Nephron progenitor cell (in vitro differentiated cells): ENCODE measurements around the gene GFOD1.
"Not testable (repeated sequence)": the region's sequence is repeated elsewhere in the genome, so short reads cannot be mapped to it uniquely, and the experiment has no call there.

Source experiments
- DNase-seq: peaks from one replicate; pipeline ENCODE4 v3.0.0; 2021
- H3K27ac Mint-ChIP-seq: 2 replicates; pipeline ENCODE4 v1.8.0; 2021; ENCODE audit warnings: mild to moderate bottlenecking, moderate library complexity, mixed read lengths
- H3K27me3 Mint-ChIP-seq: 2 replicates; pipeline ENCODE4 v1.8.0; 2021; ENCODE audit warnings: mild to moderate bottlenecking, low read depth, mixed read lengths; ENCODE audit not compliant: poor library complexity
- H3K36me3 Mint-ChIP-seq: 2 replicates; pipeline ENCODE4 v1.8.0; 2021; ENCODE audit warnings: low read depth, mixed read lengths
- H3K4me1 Mint-ChIP-seq: 2 replicates; pipeline ENCODE4 v1.8.0; 2021; ENCODE audit warnings: mixed read lengths
- H3K4me3 Mint-ChIP-seq: 2 replicates; pipeline ENCODE4 v1.8.0; 2021; ENCODE audit warnings: mild to moderate bottlenecking, moderate library complexity, mixed read lengths
- H3K9me3 Mint-ChIP-seq: 2 replicates; pipeline ENCODE4 v1.8.0; 2021; ENCODE audit warnings: mild to moderate bottlenecking, moderate library complexity, mixed read lengths
- CTCF ChIP-seq: fragments of 200-600 bp; sonication (generic); IDR thresholded peaks from 2 replicates; pipeline ENCODE4 v1.5.0; 2021; ENCODE audit warnings: antibody characterized with exemption

Gene GFOD1

GRCh38 chr6:13391537-13391936, 95.9 kb downstream of the GFOD1 start:
- TF ChIP-seq CTCF: no peak
- Mint-ChIP-seq H3K27ac (no peak overlapping the region), H3K27me3 (peaks cover 12% of the 10 kb centered on the region), H3K36me3 (no peaks in the 10 kb centered on the region), H3K4me3 (no peak overlapping the region), H3K4me1 (peaks cover 7% of the 10 kb centered on the region), H3K9me3 (peaks cover 30% of the 10 kb centered on the region)
- no peak for DNase-seq

GRCh38 chr6:13390658-13391057, 96.7 kb downstream of the GFOD1 start:
- no peak for TF ChIP-seq CTCF
- Mint-ChIP-seq H3K27me3 (peaks cover 12% of the 10 kb centered on the region), H3K9me3 (peaks cover 30% of the 10 kb centered on the region), H3K4me3 (no peak overlapping the region), H3K4me1 (peaks cover 11% of the 10 kb centered on the region), H3K27ac (no peak overlapping the region), H3K36me3 (no peaks in the 10 kb centered on the region)
- no peak for DNase-seq

GRCh38 chr6:13389237-13389636, 98.2 kb downstream of the GFOD1 start:
- H3K4me3 Mint-ChIP-seq: not testable (repeated sequence)

GRCh38 chr6:13388769-13389168, 98.6 kb downstream of the GFOD1 start:
- Mint-ChIP-seq H3K9me3 (peaks cover 30% of the 10 kb centered on the region), H3K27me3 (peaks cover 15% of the 10 kb centered on the region), H3K4me1 (peaks cover 25% of the 10 kb centered on the region)
- not testable (repeated sequence) for H3K27ac Mint-ChIP-seq, H3K36me3 Mint-ChIP-seq, DNase-seq, H3K4me3 Mint-ChIP-seq

More at GRCh38 chr6:13389237-13389636, 98.2 kb downstream of the GFOD1 start:
- Mint-ChIP-seq H3K4me1 (peaks cover 20% of the 10 kb centered on the region), H3K9me3 (peaks cover 30% of the 10 kb centered on the region), H3K27me3 (peaks cover 15% of the 10 kb centered on the region)
- not testable (repeated sequence) for DNase-seq, H3K36me3 Mint-ChIP-seq, H3K27ac Mint-ChIP-seq

- peaks cover 61% of the 10 kb centered on the region for H3K4me1 Mint-ChIP-seq
- peaks cover 10% of the 10 kb centered on the region for H3K27me3 Mint-ChIP-seq
- H3K36me3 Mint-ChIP-seq: no peaks in the 10 kb centered on the region
- H3K27ac Mint-ChIP-seq: no peak overlapping the region
- no peak for TF ChIP-seq CTCF
- no peak for DNase-seq
- H3K4me3 Mint-ChIP-seq: no peak overlapping the region
- peaks cover 41% of the 10 kb centered on the region for H3K9me3 Mint-ChIP-seq
Measured at GRCh38 chr6:13384966-13385365, 102.4 kb downstream of the GFOD1 start.

- no peaks in the 10 kb centered on the region for H3K36me3 Mint-ChIP-seq
- H3K27me3 Mint-ChIP-seq: peaks cover 7% of the 10 kb centered on the region
- no peak for TF ChIP-seq CTCF
- no peak for DNase-seq
- H3K4me1 Mint-ChIP-seq: peaks cover 65% of the 10 kb centered on the region
- H3K4me3 Mint-ChIP-seq: no peak overlapping the region
- peaks cover 36% of the 10 kb centered on the region for H3K9me3 Mint-ChIP-seq
- H3K27ac Mint-ChIP-seq: no peak overlapping the region
Measured at GRCh38 chr6:13384506-13384905, 102.9 kb downstream of the GFOD1 start.

GRCh38 chr6:13383328-13384163, 103.9 kb downstream of the GFOD1 start:
- H3K36me3 Mint-ChIP-seq: no peaks in the 10 kb centered on the region
- peaks cover 72% of the 10 kb centered on the region for H3K4me1 Mint-ChIP-seq
- peaks cover 10% of the 10 kb centered on the region for H3K27me3 Mint-ChIP-seq
- DNase-seq: no peak
- no peak overlapping the region for H3K27ac Mint-ChIP-seq
- TF ChIP-seq CTCF: peak; percentile 9
- H3K9me3 Mint-ChIP-seq: peaks cover 27% of the 10 kb centered on the region
- H3K4me3 Mint-ChIP-seq: no peak overlapping the region
